HG02588 (cell line): ENCODE data around the gene TAS2R41.
"Not testable (repeated sequence)": the region's sequence is repeated elsewhere in the genome, so short reads cannot be mapped to it uniquely, and the experiment has no call there.

ENCODE experiments used
- ATAC-seq: cut with Tn5 transposase; IDR thresholded peaks from one replicate; pipeline ENCODE4 v1.9.1; 2021; ENCODE audit warnings: mild to moderate bottlenecking, moderate library complexity; ENCODE audit not compliant: unreplicated experiment

Gene TAS2R41

GRCh38 chr7:143514995-143515735 lies 37.5 kb downstream of the TAS2R41 start:
- ATAC-seq, result no peak

DNA sequence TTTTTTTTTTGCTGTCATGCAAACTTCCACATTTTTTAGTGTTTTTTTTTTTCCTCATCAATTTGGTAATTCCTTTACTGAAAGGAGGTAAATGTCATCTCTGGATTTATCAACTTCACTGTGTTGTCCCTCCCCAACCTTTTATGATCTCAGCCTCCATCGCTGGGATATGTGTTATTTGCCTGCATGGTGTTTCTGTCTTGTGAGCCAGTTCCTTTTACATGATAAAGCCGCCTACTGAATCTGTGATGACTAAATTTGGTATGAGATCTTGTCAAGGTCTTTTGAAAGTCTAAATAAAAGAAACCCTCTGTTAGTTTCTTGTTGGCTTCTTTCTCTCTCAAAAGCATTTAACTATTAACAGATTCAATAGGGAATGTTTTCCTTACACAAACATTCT lies 39.3 kb downstream of the TAS2R41 start:
- ATAC-seq, result no peak

- ATAC-seq, result no peak
Measured at GRCh38 chr7:143518521-143518920, 40.8 kb downstream of the TAS2R41 start.

DNA sequence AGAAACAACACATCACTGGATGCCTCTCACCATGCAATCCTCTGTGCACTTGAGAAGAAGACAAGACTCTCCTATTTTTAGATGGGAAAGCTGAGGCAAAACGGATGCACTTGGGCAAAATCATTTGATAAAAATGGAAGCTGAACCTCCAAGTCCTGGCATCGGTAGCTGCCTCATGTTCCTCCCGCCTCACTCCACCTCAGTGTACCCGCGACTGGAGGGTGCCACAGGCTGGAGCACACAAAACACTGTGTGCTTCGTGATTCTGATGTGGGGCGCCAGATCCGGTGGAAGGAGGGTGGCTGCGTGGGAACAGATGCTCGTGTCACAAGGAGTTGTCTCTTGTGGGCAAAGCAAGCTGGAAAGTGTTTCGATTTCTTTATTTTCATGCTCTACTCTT lies 41.3 kb downstream of the TAS2R41 start:
- ATAC-seq, result no peak

GRCh38 chr7:143519411-143520131 lies 41.9 kb downstream of the TAS2R41 start:
- ATAC-seq, result no peak

GRCh38 chr7:143522309-143522916 lies 44.7 kb downstream of the TAS2R41 start:
- not testable (repeated sequence) for ATAC-seq
